SK-N-SH (cell line): Measurements from ENCODE around the gene SMIM8. TPM values are rescaled to one million over a fixed set of nuclear protein-coding genes. Genes with fewer than 3 reads are reported as not detected.
"Not testable (repeated sequence)": the region's sequence is repeated elsewhere in the genome, so short reads cannot be mapped to it uniquely, and the experiment has no call there.

Experiments used
- CTCF ChIA-PET: fragments of 300-600, 350-600 bp; formaldehyde crosslinking; extraction: SDS; loops from one replicate; lab custom pipeline; 2021; lab: Yijun Ruan, JAX
- POLR2A ChIA-PET: fragments of 350-600 bp; sonication (Branson Sonifier 250); formaldehyde crosslinking; extraction: SDS; loops from one replicate; lab custom pipeline; 2020; ENCODE audit warnings: antibody characterized with exemption, inconsistent platforms; lab: Yijun Ruan, JAX
- DNase-seq: peaks from one replicate; pipeline ENCODE4 v3.0.0; 2012
- H2AFZ ChIP-seq: fragments of 200-600 bp; sonication (generic); 2 replicates; pipeline ENCODE4 v1.8.1; 2016; ENCODE audit warnings: antibody characterized with exemption, mild to moderate bottlenecking, low read depth
- H3F3A ChIP-seq: fragments of 200-600 bp; sonication (generic); replicated peaks from 2 replicates; pipeline ENCODE3; 2016; ENCODE audit warnings: antibody characterized with exemption, mild to moderate bottlenecking; ENCODE audit not compliant: insufficient read depth
- H3K27ac ChIP-seq, 2 experiments: fragments of 200-500 bp in 1 of 2; fragments of 200-600 bp in 1 of 2; sonication (Bioruptor generic) in 1 of 2; sonication (generic), shearing (Covaris generic) in 1 of 2; 2 replicates each; pipeline versions ENCODE4 v1.5.1 to v1.6.1; 2014 to 2016; ENCODE audit warnings: low read depth in 2 of 2, inconsistent platforms in 1 of 2, low read length in 1 of 2, mild to moderate bottlenecking in 1 of 2, mixed read lengths in 1 of 2
- H3K27me3 ChIP-seq: fragments of 200-600 bp; sonication (generic), shearing (Covaris generic); 2 replicates; pipeline ENCODE4 v1.6.1; 2016; ENCODE audit warnings: mixed run types; ENCODE audit not compliant: insufficient read depth
- H3K36me3 ChIP-seq, 2 experiments: fragments of 200-500 bp in 1 of 2; fragments of 200-600 bp in 1 of 2; sonication (Bioruptor generic) in 1 of 2; sonication (generic) in 1 of 2; replicated peaks in 1 of 2; 2 replicates each; pipeline versions ENCODE3 to v1.5.1; 2014 to 2016; ENCODE audit warnings: low read length in 1 of 2, mild to moderate bottlenecking in 1 of 2; ENCODE audit not compliant: insufficient read depth in 2 of 2, control insufficient read depth in 1 of 2
- H3K4me1 ChIP-seq, 2 experiments: fragments of 200-500 bp in 1 of 2; fragments of 200-600 bp in 1 of 2; sonication (Bioruptor generic) in 1 of 2; sonication (generic), shearing (Covaris generic) in 1 of 2; 2 replicates each; pipeline versions ENCODE4 v1.5.1 to v1.6.1; 2014 to 2016; ENCODE audit warnings: low read depth in 1 of 2, low read length in 1 of 2, mixed run types in 1 of 2; ENCODE audit not compliant: insufficient read depth in 2 of 2, control insufficient read depth in 1 of 2
- H3K4me2 ChIP-seq: fragments of 200-600 bp; sonication (generic), shearing (Covaris generic); 2 replicates; pipeline ENCODE4 v1.6.1; 2017; ENCODE audit warnings: mixed run types
- H3K4me3 ChIP-seq, 2 experiments: fragments of 200-500 bp in 1 of 2; fragments of 200-600 bp in 1 of 2; sonication (Bioruptor generic) in 1 of 2; sonication (generic), shearing (Covaris generic) in 1 of 2; 2 replicates each; pipeline versions ENCODE4 v1.5.1 to v1.8.1; 2014 to 2016; ENCODE audit warnings: low read depth in 2 of 2, inconsistent platforms in 1 of 2, low read length in 1 of 2, mild to moderate bottlenecking in 1 of 2, mixed read lengths in 1 of 2, moderate library complexity in 1 of 2
- H3K79me2 ChIP-seq: fragments of 200-600 bp; sonication (generic); 2 replicates; pipeline ENCODE4 v1.8.1; 2017; ENCODE audit warnings: mild to moderate bottlenecking; ENCODE audit not compliant: insufficient read depth
- H3K9ac ChIP-seq: fragments of 200-600 bp; sonication (generic); 2 replicates; pipeline ENCODE4 v1.6.1; 2017; ENCODE audit warnings: mixed run types
- H3K9me2 ChIP-seq: fragments of 200-600 bp; sonication (generic); 2 replicates; pipeline ENCODE4 v1.6.1; 2017; ENCODE audit warnings: mixed run types
- H3K9me3 ChIP-seq: fragments of 200-600 bp; sonication (generic); 2 replicates; pipeline ENCODE4 v1.6.1; 2017; ENCODE audit warnings: mixed run types, mild to moderate bottlenecking, moderate library complexity
- H4K20me1 ChIP-seq: fragments of 200-600 bp; sonication (generic); 2 replicates; pipeline ENCODE4 v1.6.1; 2017; ENCODE audit warnings: mild to moderate bottlenecking, mixed run types; ENCODE audit not compliant: insufficient read depth
- ELF1 ChIP-seq: IDR thresholded peaks from 2 replicates; pipeline ENCODE4 v1.4.0; 2012
- EP300 ChIP-seq, 2 experiments: IDR thresholded peaks; 2 replicates each; pipeline versions ENCODE4 v1.4.0 to v1.6.1; 2012; ENCODE audit warnings: borderline replicate concordance in 1 of 2, low read depth in 1 of 2, low read length in 1 of 2
- EZH2phosphoT487 ChIP-seq: fragments of 200-600 bp; sonication (generic); IDR thresholded peaks from 2 replicates; pipeline ENCODE4 v1.6.1; 2017; ENCODE audit warnings: low read depth, mixed run types, mild to moderate bottlenecking, antibody characterized with exemption, moderate library complexity, borderline replicate concordance
- FOSL2 ChIP-seq: IDR thresholded peaks from 2 replicates; pipeline ENCODE4 v1.4.0; 2012; ENCODE audit warnings: low read depth, mild to moderate bottlenecking, moderate library complexity, borderline replicate concordance
- FOXM1 ChIP-seq: IDR thresholded peaks from 2 replicates; pipeline ENCODE4 v1.4.0; 2012; ENCODE audit warnings: low read depth, mild to moderate bottlenecking
- GABPA ChIP-seq: IDR thresholded peaks from 2 replicates; pipeline ENCODE4 v1.4.0; 2012; ENCODE audit warnings: low read depth, mild to moderate bottlenecking
- IRF3 ChIP-seq: fragments of 150-350 bp; IDR thresholded peaks from 2 replicates; pipeline ENCODE4 v1.6.1; 2016; ENCODE audit warnings: mild to moderate bottlenecking, low read depth, low read length
- MEF2A ChIP-seq: IDR thresholded peaks from 2 replicates; pipeline ENCODE4 v1.4.0; 2012; ENCODE audit warnings: low read depth, borderline replicate concordance
- MXI1 ChIP-seq: IDR thresholded peaks from 2 replicates; pipeline ENCODE4 v1.6.1; 2012; ENCODE audit warnings: mild to moderate bottlenecking, low read depth, low read length, improper control_type of control experiment
- PBX3 ChIP-seq: IDR thresholded peaks from 2 replicates; pipeline ENCODE4; 2012
- POLR2AphosphoS5 ChIP-seq: IDR thresholded peaks from 2 replicates; pipeline ENCODE4 v1.6.1; 2012; ENCODE audit warnings: low read depth, low read length
- RAD21 ChIP-seq: IDR thresholded peaks from 2 replicates; pipeline ENCODE4 v1.6.1; 2012; ENCODE audit warnings: mild to moderate bottlenecking, low read length
- RCOR1 ChIP-seq: fragments of 150-350 bp; IDR thresholded peaks from 2 replicates; pipeline ENCODE4 v1.6.1; 2017; ENCODE audit warnings: antibody characterized with exemption, low read length
- RXRA ChIP-seq: IDR thresholded peaks from 2 replicates; pipeline ENCODE4 v1.4.0; 2012; ENCODE audit warnings: low read depth, mild to moderate bottlenecking, borderline replicate concordance
- SIN3A ChIP-seq: IDR thresholded peaks from 2 replicates; pipeline ENCODE4 v1.6.1; 2012; ENCODE audit warnings: low read depth, mild to moderate bottlenecking, low read length, moderate library complexity, borderline replicate concordance
- SMC3 ChIP-seq: IDR thresholded peaks from 2 replicates; pipeline ENCODE4 v1.6.1; 2012; ENCODE audit warnings: low read depth, low read length, improper control_type of control experiment
- TAF1 ChIP-seq: IDR thresholded peaks from 2 replicates; pipeline ENCODE4 v1.6.1; 2012; ENCODE audit warnings: low read depth, mild to moderate bottlenecking, low read length, moderate library complexity, borderline replicate concordance
- TEAD4 ChIP-seq: IDR thresholded peaks from 2 replicates; pipeline ENCODE4 v1.4.0; 2012; ENCODE audit warnings: mild to moderate bottlenecking, borderline replicate concordance; ENCODE audit not compliant: insufficient read depth
- USF2 ChIP-seq: fragments of 150-350 bp; IDR thresholded peaks from 2 replicates; pipeline ENCODE4 v1.6.1; 2017; ENCODE audit warnings: antibody characterized with exemption, low read length, low read depth, borderline replicate concordance
- YY1 ChIP-seq: IDR thresholded peaks from 2 replicates; pipeline ENCODE4 v1.4.0; 2012; ENCODE audit warnings: low read depth, mild to moderate bottlenecking
- WGBS: methylation state at CpG from one replicate; pipeline ENCODE4 v1.1.6; 2017; ENCODE audit warnings: low lambda C conversion rate; 5-methylcytosine and 5-hydroxymethylcytosine counted together
- polyA plus RNA-seq, 3 experiments: library from polyadenylated mRNA; depleted of rRNA; stranded (reverse); fragments of >200 nt; gene quantifications; 2 replicates each; pipeline ENCODE4 v1.2.3, GENCODE V29; 2012

Gene SMIM8
- polyA plus RNA-seq, 1 of the 3 experiments (the other 2 are of a cell fraction), result 1.6 TPM

- Histone ChIP-seq H3K27ac (no peak overlapping the region), H2AFZ (no peak overlapping the region), H3K36me3 (no peaks in the 10 kb centered on the region), H3K27me3 (no peaks in the 10 kb centered on the region), H3K9ac (no peak overlapping the region), H3K4me1 (no peaks in the 10 kb centered on the region), H3F3A (no peaks in the 10 kb centered on the region), H3K4me2 (no peak overlapping the region), H3K79me2 (no peaks in the 10 kb centered on the region), H3K9me2 (no peaks in the 10 kb centered on the region), H3K9me3 (no peaks in the 10 kb centered on the region), H4K20me1 (no peaks in the 10 kb centered on the region), H3K4me3 (no peak overlapping the region)
- CTCF ChIA-PET, result interaction anchor here (1.5 kb wide), 1 partner anchor 25 kb away, joined by 4 read pairs; the partner anchor contains the start of gene SMIM8
- WGBS, result 8% methylated on average over 1 of the region's 1 CpG
- no peak for DNase-seq
- POLR2A ChIA-PET, result no interaction called here
- TF ChIP-seq USF2 (no peak), EP300 (IDR thresholded peaks at IDR 0.05; ENCODE audit: borderline replicate concordance in 1 of 2, low read depth in 1 of 2, low read length in 1 of 2) (no peak), RAD21 (no peak), FOXM1 (no peak), SIN3A (no peak)
Measured at GRCh38 chr6:87297119-87297518, 25.3 kb upstream of the SMIM8 start.

GRCh38 chr6:87301277-87301676 lies 21.1 kb upstream of the SMIM8 start:
- H3F3A ChIP-seq, H3K9me3 ChIP-seq, H2AFZ ChIP-seq, H3K36me3 ChIP-seq, H3K79me2 ChIP-seq, H3K9me2 ChIP-seq, H3K27me3 ChIP-seq, H3K27ac ChIP-seq, H3K9ac ChIP-seq, H3K4me1 ChIP-seq, DNase-seq, H3K4me2 ChIP-seq, H3K4me3 ChIP-seq, POLR2A ChIA-PET, H4K20me1 ChIP-seq: not testable (repeated sequence)
- WGBS, result 37% methylated on average over 5 of the region's 9 CpGs
- CTCF ChIA-PET, result interaction anchor here (0.7 kb wide), 1 partner anchor 12 kb away, joined by 3 read pairs; no protein-coding TSS in a partner anchor

GRCh38 chr6:87308970-87309369 lies 13.4 kb upstream of the SMIM8 start:
- no peaks in the 10 kb centered on the region for H3F3A ChIP-seq
- no peaks in the 10 kb centered on the region for H3K36me3 ChIP-seq
- no peaks in the 10 kb centered on the region for H3K79me2 ChIP-seq
- 64% methylated on average over 4 of the region's 4 CpGs for WGBS
- H3K9me2 ChIP-seq, result no peaks in the 10 kb centered on the region
- ChIA-PET POLR2A (no interaction called here), CTCF (interaction anchor here (1.0 kb wide), 1 partner anchor 12 kb away, joined by 4 read pairs; no protein-coding TSS in a partner anchor)
- no peak overlapping the region for H3K4me3 ChIP-seq
- H3K9me3 ChIP-seq, result no peaks in the 10 kb centered on the region
- H2AFZ ChIP-seq, result no peak overlapping the region
- H3K9ac ChIP-seq, result no peak overlapping the region
- no peaks in the 10 kb centered on the region for H4K20me1 ChIP-seq
- no peak for DNase-seq
- H3K27me3 ChIP-seq, result no peaks in the 10 kb centered on the region
- H3K4me1 ChIP-seq, result no peaks in the 10 kb centered on the region; a peak in 1 of 4 replicates
- H3K27ac ChIP-seq, result no peak overlapping the region
- no peak overlapping the region for H3K4me2 ChIP-seq
- TF ChIP-seq EP300 (IDR thresholded peaks at IDR 0.05; ENCODE audit: borderline replicate concordance in 1 of 2, low read depth in 1 of 2, low read length in 1 of 2) (no peak), RXRA (no peak), TAF1 (no peak), MXI1 (no peak), EZH2phosphoT487 (no peak), FOXM1 (no peak), YY1 (no peak), IRF3 (no peak), PBX3 (no peak), RCOR1 (no peak), POLR2AphosphoS5 (no peak), TEAD4 (no peak), GABPA (no peak), MEF2A (no peak), ELF1 (no peak), FOSL2 (no peak), SMC3 (no peak)
